Adrenal gland (tissue), 5 donors: Measurements from ENCODE around the gene ZCWPW1.
"Not testable (repeated sequence)": the region's sequence is repeated elsewhere in the genome, so short reads cannot be mapped to it uniquely, and the experiment has no call there.

Experiments used
- CTCF ChIP-seq, 6 experiments: fragments of 450-650 bp in 4 of 6; fragments of 200-600 bp in 2 of 6; sonication (generic) in 1 of 6; IDR thresholded peaks; 1 replicate in 5 of 6; 2 replicates in 1 of 6; pipeline versions ENCODE4 v1.5.1 to v1.8.0; 2016 to 2021; ENCODE audit warnings: antibody characterized with exemption in 6 of 6, mild to moderate bottlenecking in 2 of 6, moderate library complexity in 1 of 6
- POLR2A ChIP-seq, 2 donors: fragments of 450-650 bp; IDR thresholded peaks; one replicate each; pipeline ENCODE4 v1.6.1; 2017; ENCODE audit warnings: antibody characterized with exemption in 2 of 2, mild to moderate bottlenecking in 2 of 2, moderate library complexity in 1 of 2
- donor health status: DM: no; HTN: no; CAD: no.

DNA sequence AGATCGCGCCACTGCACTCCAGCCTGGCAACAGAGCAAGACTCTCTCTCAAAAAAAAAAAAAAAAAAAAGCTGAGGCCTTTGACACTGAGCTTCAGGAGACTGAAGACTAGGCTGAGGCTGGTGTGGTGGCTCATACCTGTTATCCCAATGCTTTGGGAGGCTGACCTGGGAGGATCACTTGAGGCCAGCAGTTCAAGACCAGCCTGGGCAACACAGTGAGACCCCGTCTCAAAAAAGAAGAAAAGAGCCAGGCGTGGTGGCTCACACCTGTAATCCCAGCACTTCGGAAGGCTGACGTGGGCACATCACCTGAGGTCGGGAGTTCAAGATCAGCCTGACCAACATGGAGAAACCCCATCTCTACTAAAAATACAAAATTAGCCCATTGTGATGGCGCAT, 18.9 kb upstream of the ZCWPW1 start:
- TF ChIP-seq CTCF, POLR2A (IDR thresholded peaks at IDR 0.05): not testable (repeated sequence)
